H1 (cell line): ENCODE data around the gene HSF4. TPM values are rescaled to one million over a fixed set of nuclear protein-coding genes. Genes with fewer than 3 reads are reported as not detected.

Source experiments
- CTCF ChIA-PET: fragments of 300-600 bp; sonication (Branson Sonifier 250); formaldehyde crosslinking; loops from one replicate; lab custom pipeline; 2021; ENCODE audit not compliant: partially characterized antibody; lab: Charles Lee
- POLR2A ChIA-PET: fragments of 300-600 bp; sonication (Branson Sonifier 250); formaldehyde crosslinking; loops from one replicate; lab custom pipeline; 2021; ENCODE audit warnings: inconsistent platforms; ENCODE audit not compliant: partially characterized antibody; lab: Charles Lee
- DNase-seq, 2 experiments: peaks; one replicate each; pipeline versions ENCODE4 v3.0.0 to v3.0.0-alpha.2; 2010 to 2022; ENCODE audit warnings: low spot score in 2 of 2, low read depth in 1 of 2, mixed read lengths in 1 of 2
- FAIRE-seq: peaks from 2 replicates; lab custom pipeline; 2011; peaks lifted over from hg19 to GRCh38; lab: Jason Lieb, UNC
- H2AFZ ChIP-seq: 2 replicates; pipeline ENCODE4 v1.8.1; 2012; ENCODE audit warnings: low read length, inconsistent platforms
- H2AK5ac ChIP-seq: 2 replicates; pipeline ENCODE4 v1.6.1; 2013; ENCODE audit warnings: low read depth, low read length
- H2BK120ac ChIP-seq: replicated peaks from 2 replicates; pipeline ENCODE3; 2013; ENCODE audit warnings: low read depth, low read length, inconsistent platforms
- H2BK12ac ChIP-seq: 2 replicates; pipeline ENCODE4 v1.6.1; 2013; ENCODE audit warnings: low read depth, low read length
- H2BK15ac ChIP-seq: 2 replicates; pipeline ENCODE4 v1.6.1; 2013; ENCODE audit warnings: low read length
- H2BK20ac ChIP-seq: 2 replicates; pipeline ENCODE4 v1.6.1; 2013; ENCODE audit warnings: low read length
- H2BK5ac ChIP-seq: 2 replicates; pipeline ENCODE4 v1.6.1; 2013; ENCODE audit warnings: low read depth, low read length
- H3K14ac ChIP-seq: 2 replicates; pipeline ENCODE4 v1.6.1; 2013; ENCODE audit warnings: inconsistent platforms; ENCODE audit not compliant: insufficient read length
- H3K18ac ChIP-seq: 2 replicates; pipeline ENCODE4 v1.6.1; 2013; ENCODE audit warnings: low read length; ENCODE audit errors: extremely low read depth
- H3K23ac ChIP-seq: 2 replicates; pipeline ENCODE4 v1.6.1; 2013; ENCODE audit warnings: inconsistent platforms; ENCODE audit not compliant: insufficient read length
- H3K23me2 ChIP-seq: 2 replicates; pipeline ENCODE4 v1.6.1; 2013; ENCODE audit warnings: low read depth, low read length
- H3K27ac ChIP-seq: 2 replicates; pipeline ENCODE4 v1.6.1; 2011; ENCODE audit warnings: low read depth, low read length, inconsistent platforms
- H3K27me3 ChIP-seq, 4 experiments: replicated peaks in 1 of 4; 1 replicate in 1 of 4; 2 replicates in 3 of 4; pipeline versions ENCODE4 v1.6.1 to v1.8.1; 2011 to 2013; ENCODE audit warnings: low read length in 3 of 4, mild to moderate bottlenecking in 3 of 4, inconsistent platforms in 2 of 4, mixed read lengths in 2 of 4, moderate library complexity in 1 of 4; ENCODE audit not compliant: control insufficient read depth in 3 of 4, insufficient read depth in 3 of 4; ENCODE audit errors: extremely low read depth in 1 of 4
- H3K36me3 ChIP-seq, 4 experiments: 2 replicates each; pipeline versions ENCODE4 v1.6.1 to v1.8.1; 2011 to 2013; ENCODE audit warnings: mild to moderate bottlenecking in 4 of 4, low read length in 3 of 4, moderate library complexity in 2 of 4, control low read depth in 1 of 4, inconsistent platforms in 1 of 4; ENCODE audit not compliant: insufficient read depth in 4 of 4, control insufficient read depth in 2 of 4
- H3K4ac ChIP-seq: replicated peaks from 2 replicates; pipeline ENCODE3; 2013; ENCODE audit warnings: low read length, low read depth, mixed read lengths, inconsistent platforms; ENCODE audit not compliant: insufficient read length
- H3K4me1 ChIP-seq, 4 experiments: replicated peaks in 1 of 4; 1 replicate in 1 of 4; 2 replicates in 3 of 4; pipeline versions ENCODE4 v1.6.1 to v1.8.1; 2011 to 2013; ENCODE audit warnings: low read length in 3 of 4, inconsistent platforms in 2 of 4, mixed read lengths in 1 of 4; ENCODE audit not compliant: insufficient read depth in 4 of 4, control insufficient read depth in 3 of 4
- H3K4me2 ChIP-seq, 2 experiments: 2 replicates each; pipeline versions ENCODE4 v1.6.1 to v1.8.1; 2011 to 2013; ENCODE audit warnings: low read depth in 2 of 2, low read length in 2 of 2, control low read depth in 1 of 2, inconsistent platforms in 1 of 2, mild to moderate bottlenecking in 1 of 2; ENCODE audit not compliant: insufficient read depth in 1 of 2
- H3K4me3 ChIP-seq, 4 experiments: fragments of 200-600, 300-600 bp in 1 of 4; sonication (generic), shearing (Covaris generic), sonication (Bioruptor Twin) in 1 of 4; 2 replicates each; pipeline versions ENCODE4 v1.5.1 to v1.8.1; 2011 to 2016; ENCODE audit warnings: low read length in 4 of 4, low read depth in 3 of 4, control low read depth in 2 of 4, inconsistent platforms in 2 of 4, mild to moderate bottlenecking in 2 of 4, mixed read lengths in 1 of 4, moderate library complexity in 1 of 4; ENCODE audit not compliant: insufficient read depth in 2 of 4; ENCODE audit errors: extremely low read depth in 1 of 4
- H3K56ac ChIP-seq: replicated peaks from 2 replicates; pipeline ENCODE3; 2013; ENCODE audit warnings: low read depth, mild to moderate bottlenecking, mixed read lengths, low read length, inconsistent platforms; ENCODE audit not compliant: insufficient read length
- H3K79me1 ChIP-seq: 2 replicates; pipeline ENCODE4 v1.6.1; 2013; ENCODE audit warnings: low read depth, low read length, control low read depth
- H3K79me2 ChIP-seq, 2 experiments: 2 replicates each; pipeline versions ENCODE4 v1.6.1 to v1.8.1; 2012 to 2013; ENCODE audit warnings: low read length in 2 of 2, mild to moderate bottlenecking in 2 of 2, inconsistent platforms in 1 of 2; ENCODE audit not compliant: insufficient read depth in 2 of 2, control insufficient read depth in 1 of 2
- H3K9ac ChIP-seq, 4 experiments: replicated peaks in 1 of 4; 1 replicate in 1 of 4; 2 replicates in 3 of 4; pipeline versions ENCODE4 v1.6.1 to v1.8.1; 2011 to 2013; ENCODE audit warnings: low read depth in 3 of 4, low read length in 3 of 4, control low read depth in 2 of 4, mild to moderate bottlenecking in 2 of 4, moderate library complexity in 2 of 4, inconsistent platforms in 1 of 4; ENCODE audit errors: extremely low read depth in 1 of 4
- H3K9me3 ChIP-seq, 2 experiments: 2 replicates each; pipeline versions ENCODE4 v1.6.1 to v1.8.1; 2012 to 2013; ENCODE audit warnings: mild to moderate bottlenecking in 2 of 2, moderate library complexity in 2 of 2, control low read depth in 1 of 2, inconsistent platforms in 1 of 2, low read depth in 1 of 2, low read length in 1 of 2, mixed read lengths in 1 of 2; ENCODE audit not compliant: insufficient read depth in 2 of 2
- H4K20me1 ChIP-seq, 2 experiments: replicated peaks in 1 of 2; 2 replicates each; pipeline versions ENCODE3 to v1.8.1; 2011 to 2013; ENCODE audit warnings: inconsistent platforms in 2 of 2, low read length in 2 of 2, mild to moderate bottlenecking in 1 of 2; ENCODE audit not compliant: insufficient read depth in 2 of 2, control insufficient read depth in 1 of 2
- H4K5ac ChIP-seq: 2 replicates; pipeline ENCODE4 v1.6.1; 2013; ENCODE audit warnings: low read length, low read depth, mixed read lengths, inconsistent platforms; ENCODE audit not compliant: insufficient read length
- H4K8ac ChIP-seq: 2 replicates; pipeline ENCODE4 v1.8.0; 2013; ENCODE audit warnings: mild to moderate bottlenecking, moderate library complexity, low read length, inconsistent platforms; ENCODE audit not compliant: insufficient read depth; ENCODE audit errors: extremely low read depth
- H4K91ac ChIP-seq: replicated peaks from 2 replicates; pipeline ENCODE3; 2013; ENCODE audit warnings: low read length, mixed read lengths, inconsistent platforms; ENCODE audit not compliant: insufficient read length
- CHD1 ChIP-seq: IDR thresholded peaks from 2 replicates; pipeline ENCODE4 v1.6.1; 2012; ENCODE audit warnings: low read depth, low read length, improper control_type of control experiment
- CTBP2 ChIP-seq: IDR thresholded peaks from 2 replicates; pipeline ENCODE4 v1.7.0; 2011; ENCODE audit warnings: borderline replicate concordance, mild to moderate bottlenecking, moderate library complexity, mixed read lengths, low read length; ENCODE audit not compliant: insufficient read depth, insufficient read length
- EP300 ChIP-seq, 2 experiments: IDR thresholded peaks; 1 replicate in 1 of 2; 2 replicates in 1 of 2; pipeline ENCODE4 v1.6.1; 2011 to 2012; ENCODE audit warnings: low read depth in 2 of 2, low read length in 2 of 2, mild to moderate bottlenecking in 2 of 2, borderline replicate concordance in 1 of 2, inconsistent platforms in 1 of 2, moderate library complexity in 1 of 2
- JUND ChIP-seq: IDR thresholded peaks from 2 replicates; pipeline ENCODE4 v1.6.1; 2011; ENCODE audit warnings: mild to moderate bottlenecking, improper control_type of control experiment, low read length
- POLR2AphosphoS5 ChIP-seq: IDR thresholded peaks from 2 replicates; pipeline ENCODE4 v1.6.1; 2011; ENCODE audit warnings: low read depth, low read length
- POU5F1 ChIP-seq: IDR thresholded peaks from 2 replicates; pipeline ENCODE4 v1.6.1; 2011; ENCODE audit warnings: low read depth, mild to moderate bottlenecking, low read length, moderate library complexity
- SAP30 ChIP-seq: fragments of 300-600 bp; sonication (generic); IDR thresholded peaks from 2 replicates; pipeline ENCODE4 v1.7.1; 2012; ENCODE audit warnings: low read length, moderate library complexity, mild to moderate bottlenecking, inconsistent platforms; ENCODE audit not compliant: insufficient read depth, insufficient replicate concordance
- TCF12 ChIP-seq: IDR thresholded peaks from 2 replicates; pipeline ENCODE4 v1.6.1; 2011; ENCODE audit warnings: low read depth, mild to moderate bottlenecking, low read length
- WGBS, 2 experiments: shearing (Covaris generic) in 1 of 2; methylation state at CpG; one replicate each; pipeline versions ENCODE4 v1.1.6 to v1.1.7; 2013 to 2015; ENCODE audit warnings: low lambda C conversion rate in 2 of 2, mixed read lengths in 2 of 2, inconsistent platforms in 1 of 2, low coverage in 1 of 2, missing lambda C conversion rate in 1 of 2; ENCODE audit not compliant: insufficient replicate concordance in 2 of 2, insufficient coverage in 1 of 2, insufficient read length in 1 of 2; ENCODE audit errors: extremely low coverage in 1 of 2, missing lambda C conversion rate in 1 of 2; 5-methylcytosine and 5-hydroxymethylcytosine counted together
- polyA plus RNA-seq, 7 experiments: library from polyadenylated mRNA; depleted of rRNA in 3 of 7; stranded (reverse) in 5 of 7; unstranded in 2 of 7; fragments of >200 nt in 5 of 7; fragments of 200-250 nt in 2 of 7; gene quantifications; 1 replicate in 5 of 7; 2 replicates in 1 of 7; 4 replicates in 1 of 7; pipeline versions ENCODE4 v1.2.1 to v1.2.3, GENCODE V29; 2011 to 2013; ENCODE audit warnings: missing spikeins in 2 of 7, mixed read lengths in 2 of 7
- total RNA-seq: library from RNA; stranded (reverse); fragmentation: NEBNext Ultra II Directional; extraction: Animal tissue kit (Norgen Biotek cat#: 25700); gene quantifications from 2 replicates; pipeline ENCODE4 v1.2.1, GENCODE V29; 2021
- TF ChIP-seq, protein P1 (sequence below): IDR thresholded peaks from 2 replicates; pipeline ENCODE4 v1.6.1; 2012; ENCODE audit warnings: inconsistent platforms
- TF ChIP-seq, protein P2 (sequence below), 3 experiments: IDR thresholded peaks; 1 replicate in 2 of 3; 2 replicates in 1 of 3; pipeline versions ENCODE4 v1.5.1 to v1.6.1; 2011; ENCODE audit warnings: low read length in 3 of 3, mild to moderate bottlenecking in 3 of 3, inconsistent platforms in 2 of 3, low read depth in 1 of 3, moderate library complexity in 1 of 3; ENCODE audit not compliant: insufficient read depth in 1 of 3; ENCODE audit errors: control extremely low read depth in 1 of 3

Gene HSF4
- total and polyA plus RNA-seq, 2 of the 8 experiments (the other 6 are each of a cell fraction or from before 2014, with no cell fraction given): 0.14 TPM; not detected in 1

DNA sequence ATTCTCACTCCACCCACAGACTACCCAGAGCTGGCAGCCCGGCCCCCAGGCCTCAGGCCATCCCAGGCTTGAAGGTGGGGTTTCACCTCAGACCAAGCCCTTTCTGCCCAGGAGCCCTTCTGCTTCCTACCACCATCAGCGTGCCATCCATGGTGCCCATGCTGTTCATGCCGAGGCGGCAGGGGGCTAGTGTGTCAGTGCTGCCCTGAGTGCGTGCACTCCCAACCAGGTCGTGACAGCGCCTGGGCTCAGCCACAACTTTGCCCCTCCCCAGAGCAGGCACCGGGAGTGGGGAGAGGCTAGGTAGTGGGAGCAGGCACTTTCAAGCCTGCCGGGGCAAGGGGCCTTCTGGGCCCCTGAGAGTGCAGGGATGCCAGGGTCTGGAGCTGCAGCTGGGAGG is 22.2 kb upstream of the HSF4 start:
- H3K9ac ChIP-seq: no peak overlapping the region
- ChIA-PET POLR2A (interaction anchor here (1.0 kb wide), 1 partner anchor 11 kb away, joined by 3 read pairs; no protein-coding TSS in a partner anchor), CTCF (interaction anchor here (0.9 to 5.3 kb wide), 9 partner anchors 9 to 198 kb away, joined by 3 to 26 read pairs (median 10); partner anchors contain the start of genes B3GNT9 and NOL3)
- no peak overlapping the region for H3K56ac ChIP-seq
- no peak overlapping the region for H3K4me3 ChIP-seq
- H3K4ac ChIP-seq: no peak overlapping the region
- no peak overlapping the region for H4K91ac ChIP-seq
- no peak overlapping the region for H2BK20ac ChIP-seq
- no peaks in the 10 kb centered on the region for H3K79me2 ChIP-seq
- no peak overlapping the region for H3K18ac ChIP-seq
- H3K4me1 ChIP-seq: no peaks in the 10 kb centered on the region
- WGBS, 2 experiments: 96% methylated on average over 7 of the region's 9 CpGs; no CpG with 5 or more reads in 1 of the 2 experiments
- FAIRE-seq (no peak), DNase-seq (no peak)
- H2AFZ ChIP-seq: no peak overlapping the region
- no peak overlapping the region for H3K27ac ChIP-seq
- H3K23ac ChIP-seq: no peak overlapping the region
- no peak overlapping the region for H2BK15ac ChIP-seq
- peaks cover 20 to 45% (median 43%) of the 10 kb centered on the region in 4 experiments; a peak in 7 of 8 replicates for H3K36me3 ChIP-seq
- no peak overlapping the region for H2AK5ac ChIP-seq
- H3K9me3 ChIP-seq: no peaks in the 10 kb centered on the region
- no peak overlapping the region for H2BK12ac ChIP-seq
- H2BK120ac ChIP-seq: no peak overlapping the region
- no peak overlapping the region for H3K4me2 ChIP-seq
- no peaks in the 10 kb centered on the region; the same call in 1 of the 2 replicates for H3K79me1 ChIP-seq
- no peaks in the 10 kb centered on the region for H3K27me3 ChIP-seq
- H3K14ac ChIP-seq: no peak overlapping the region
- peaks cover under 1 to 6% of the 10 kb centered on the region in 2 experiments for H4K20me1 ChIP-seq
- no peak overlapping the region for H2BK5ac ChIP-seq
- H3K23me2 ChIP-seq: no peaks in the 10 kb centered on the region
- H4K8ac ChIP-seq: no peak overlapping the region
- H4K5ac ChIP-seq: no peak overlapping the region
- no peak for TF ChIP-seq CHD1
- no peak for TF ChIP-seq POLR2AphosphoS5
- TF ChIP-seq, protein P1, sequence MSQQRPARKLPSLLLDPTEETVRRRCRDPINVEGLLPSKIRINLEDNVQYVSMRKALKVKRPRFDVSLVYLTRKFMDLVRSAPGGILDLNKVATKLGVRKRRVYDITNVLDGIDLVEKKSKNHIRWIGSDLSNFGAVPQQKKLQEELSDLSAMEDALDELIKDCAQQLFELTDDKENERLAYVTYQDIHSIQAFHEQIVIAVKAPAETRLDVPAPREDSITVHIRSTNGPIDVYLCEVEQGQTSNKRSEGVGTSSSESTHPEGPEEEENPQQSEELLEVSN: no peak
- no peak for TF ChIP-seq TCF12
- TF ChIP-seq, protein P2, sequence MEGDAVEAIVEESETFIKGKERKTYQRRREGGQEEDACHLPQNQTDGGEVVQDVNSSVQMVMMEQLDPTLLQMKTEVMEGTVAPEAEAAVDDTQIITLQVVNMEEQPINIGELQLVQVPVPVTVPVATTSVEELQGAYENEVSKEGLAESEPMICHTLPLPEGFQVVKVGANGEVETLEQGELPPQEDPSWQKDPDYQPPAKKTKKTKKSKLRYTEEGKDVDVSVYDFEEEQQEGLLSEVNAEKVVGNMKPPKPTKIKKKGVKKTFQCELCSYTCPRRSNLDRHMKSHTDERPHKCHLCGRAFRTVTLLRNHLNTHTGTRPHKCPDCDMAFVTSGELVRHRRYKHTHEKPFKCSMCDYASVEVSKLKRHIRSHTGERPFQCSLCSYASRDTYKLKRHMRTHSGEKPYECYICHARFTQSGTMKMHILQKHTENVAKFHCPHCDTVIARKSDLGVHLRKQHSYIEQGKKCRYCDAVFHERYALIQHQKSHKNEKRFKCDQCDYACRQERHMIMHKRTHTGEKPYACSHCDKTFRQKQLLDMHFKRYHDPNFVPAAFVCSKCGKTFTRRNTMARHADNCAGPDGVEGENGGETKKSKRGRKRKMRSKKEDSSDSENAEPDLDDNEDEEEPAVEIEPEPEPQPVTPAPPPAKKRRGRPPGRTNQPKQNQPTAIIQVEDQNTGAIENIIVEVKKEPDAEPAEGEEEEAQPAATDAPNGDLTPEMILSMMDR (IDR thresholded peaks at IDR 0.05; ENCODE audit: control extremely low read depth in 1 of 3, insufficient read depth in 1 of 3, low read depth in 1 of 3, low read length in 3 of 3): no peak
- no peak for TF ChIP-seq JUND
- no peak for TF ChIP-seq CTBP2
- no peak for TF ChIP-seq SAP30
- no peak for TF ChIP-seq EP300 (IDR thresholded peaks at IDR 0.05; ENCODE audit: borderline replicate concordance in 1 of 2, low read depth in 2 of 2, low read length in 2 of 2)
- TF ChIP-seq POU5F1: no peak
